IPS-18a (cell line): ENCODE measurements around the gene HIGD1A.

Experiments
- H3K27ac ChIP-seq: one replicate; pipeline ENCODE4 v1.5.1; 2013; ENCODE audit warnings: low read length
- H3K27me3 ChIP-seq: one replicate; pipeline ENCODE4 v1.6.1; 2013; ENCODE audit warnings: mild to moderate bottlenecking, low read length; ENCODE audit not compliant: control insufficient read depth, insufficient read depth
- H3K36me3 ChIP-seq: one replicate; pipeline ENCODE4 v1.6.1; 2013; ENCODE audit warnings: low read depth, low read length; ENCODE audit not compliant: control insufficient read depth
- H3K4me1 ChIP-seq: one replicate; pipeline ENCODE4 v1.6.1; 2013; ENCODE audit warnings: low read depth, low read length; ENCODE audit not compliant: control insufficient read depth
- H3K4me3 ChIP-seq: one replicate; pipeline ENCODE4 v1.5.1; 2013; ENCODE audit warnings: low read length
- H3K9ac ChIP-seq: one replicate; pipeline ENCODE4 v1.6.1; 2013; ENCODE audit warnings: mild to moderate bottlenecking, low read length, moderate library complexity
- H3K9me3 ChIP-seq: one replicate; pipeline ENCODE4 v1.6.1; 2013; ENCODE audit warnings: low read depth, low read length; ENCODE audit not compliant: control insufficient read depth

Gene HIGD1A

GRCh38 chr3:42739401-42740158 is 64.7 kb downstream of the HIGD1A start:
- H3K9ac ChIP-seq, result no peak overlapping the region

DNA sequence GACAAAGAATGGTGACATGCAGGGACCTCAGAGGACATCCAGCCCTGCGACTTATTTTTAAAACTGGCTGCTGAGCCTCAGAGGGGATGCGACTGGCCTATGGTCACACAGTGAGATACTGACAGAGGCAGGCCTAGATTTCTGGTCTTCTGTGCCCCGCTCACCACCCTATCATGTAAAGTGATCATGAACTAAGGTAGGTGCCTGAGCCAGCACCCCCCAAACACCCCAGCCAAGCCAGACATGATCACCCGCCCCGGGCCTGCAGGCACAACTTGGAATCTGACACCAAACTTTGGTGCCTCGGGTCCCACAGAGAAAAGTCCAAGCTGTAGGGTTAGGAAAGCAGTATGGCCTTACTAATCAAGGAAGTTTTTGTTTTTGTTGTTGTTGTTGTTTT is 67.8 kb downstream of the HIGD1A start:
- Histone ChIP-seq H3K27me3 (no peaks in the 10 kb centered on the region), H3K36me3 (no peaks in the 10 kb centered on the region), H3K9me3 (no peaks in the 10 kb centered on the region), H3K27ac (no peak overlapping the region), H3K4me3 (no peak overlapping the region), H3K9ac (no peak overlapping the region), H3K4me1 (peaks cover 26% of the 10 kb centered on the region)

More at GRCh38 chr3:42739401-42740158, 64.7 kb downstream of the HIGD1A start:
- Histone ChIP-seq H3K36me3 (no peaks in the 10 kb centered on the region), H3K27me3 (no peaks in the 10 kb centered on the region), H3K9me3 (no peaks in the 10 kb centered on the region), H3K27ac (no peak overlapping the region), H3K4me1 (peaks cover 10% of the 10 kb centered on the region), H3K4me3 (no peak overlapping the region)

DNA sequence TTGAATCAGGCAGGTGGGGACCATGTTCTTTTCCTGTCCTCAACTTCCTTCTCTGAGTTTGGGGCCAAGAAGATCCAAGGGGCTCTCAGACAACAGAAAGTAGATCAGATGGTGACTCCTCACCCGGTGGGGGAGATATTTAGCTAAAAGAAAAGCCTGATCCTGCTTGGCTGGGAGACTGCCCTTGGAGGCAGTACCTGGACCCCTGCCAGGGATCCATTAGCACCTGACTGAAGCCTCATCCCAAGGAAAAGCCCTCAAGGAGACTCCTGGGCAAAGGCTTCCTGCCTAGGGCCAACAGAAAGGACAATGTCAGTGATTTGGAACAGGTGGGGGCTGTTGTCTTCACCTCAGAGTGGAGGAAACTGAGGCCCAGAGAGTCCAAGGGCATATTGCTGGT is 68.2 kb downstream of the HIGD1A start:
- Histone ChIP-seq H3K36me3 (no peaks in the 10 kb centered on the region), H3K4me1 (peaks cover 29% of the 10 kb centered on the region), H3K9ac (no peak overlapping the region), H3K27ac (no peak overlapping the region), H3K27me3 (no peaks in the 10 kb centered on the region), H3K9me3 (no peaks in the 10 kb centered on the region), H3K4me3 (no peak overlapping the region)

- H3K27ac ChIP-seq, result no peak overlapping the region
- H3K36me3 ChIP-seq, result no peaks in the 10 kb centered on the region
- H3K4me1 ChIP-seq, result peaks cover 29% of the 10 kb centered on the region
- H3K9me3 ChIP-seq, result no peaks in the 10 kb centered on the region
- H3K9ac ChIP-seq, result no peak overlapping the region
- no peaks in the 10 kb centered on the region for H3K27me3 ChIP-seq
- no peak overlapping the region for H3K4me3 ChIP-seq
Observed at GRCh38 chr3:42735615-42736014, 68.7 kb downstream of the HIGD1A start.

- Histone ChIP-seq H3K9ac (no peak overlapping the region), H3K27me3 (no peaks in the 10 kb centered on the region)
Observed at GRCh38 chr3:42735019-42735418, 69.3 kb downstream of the HIGD1A start.

DNA sequence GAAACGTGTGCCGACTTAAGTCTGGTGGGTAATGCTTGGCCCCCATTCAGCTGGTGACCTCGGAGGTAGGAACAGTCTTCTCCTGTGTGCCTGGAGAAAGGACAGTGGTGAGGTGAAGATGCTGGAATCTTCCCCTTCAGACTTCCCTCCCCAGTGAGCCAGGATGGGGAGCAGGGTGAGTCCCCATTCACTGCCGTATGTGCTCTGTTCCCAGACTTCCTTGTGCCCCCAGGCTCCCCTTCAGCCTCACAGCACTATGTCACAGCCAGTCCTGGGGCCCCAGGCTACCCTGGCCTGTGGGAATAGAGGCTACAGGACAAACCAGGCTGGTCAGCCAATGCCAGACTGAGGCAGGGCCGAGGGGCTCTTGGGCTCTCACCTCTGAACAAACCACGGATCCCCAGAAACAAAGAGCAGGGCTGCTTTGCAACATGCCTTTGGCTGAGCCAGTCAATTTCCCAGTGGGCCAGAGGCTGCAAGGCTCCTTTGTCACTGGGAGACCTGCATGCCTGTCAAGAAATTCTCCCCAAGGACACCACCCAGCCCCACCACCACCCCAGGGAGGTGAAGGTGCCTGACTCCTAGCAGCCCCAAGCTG is 69.9 kb downstream of the HIGD1A start:
- Histone ChIP-seq H3K36me3 (no peaks in the 10 kb centered on the region), H3K27ac (no peak overlapping the region), H3K27me3 (no peaks in the 10 kb centered on the region), H3K9me3 (no peaks in the 10 kb centered on the region), H3K9ac (no peak overlapping the region), H3K4me3 (no peak overlapping the region), H3K4me1 (peaks cover 29% of the 10 kb centered on the region)

More at GRCh38 chr3:42735019-42735418, 69.3 kb downstream of the HIGD1A start:
- Histone ChIP-seq H3K4me1 (peaks cover 29% of the 10 kb centered on the region), H3K9me3 (no peaks in the 10 kb centered on the region), H3K27ac (no peak overlapping the region), H3K4me3 (no peak overlapping the region), H3K36me3 (no peaks in the 10 kb centered on the region)

GRCh38 chr3:42733501-42734262 is 70.6 kb downstream of the HIGD1A start:
- H3K27ac ChIP-seq, result no peak overlapping the region
- no peaks in the 10 kb centered on the region for H3K36me3 ChIP-seq
- H3K4me3 ChIP-seq, result no peak overlapping the region
- H3K27me3 ChIP-seq, result no peaks in the 10 kb centered on the region
- H3K4me1 ChIP-seq, result peaks cover 29% of the 10 kb centered on the region
- no peak overlapping the region for H3K9ac ChIP-seq
- no peaks in the 10 kb centered on the region for H3K9me3 ChIP-seq
